ENCODE measurements around the gene CYB5D1. TPM values are rescaled to one million over a fixed set of nuclear protein-coding genes. Genes with fewer than 3 reads are reported as not detected.
A peak's percentile ranks its signal among the peaks of the same experiment; 100 is the strongest.
"Not testable (repeated sequence)": the region's sequence is repeated elsewhere in the genome, so short reads cannot be mapped to it uniquely, and the experiment has no call there.

Gene CYB5D1
- total RNA-seq, 3 donors from 2014 or later, result 11.5 to 17.0 (median 12.2) TPM

- intact Hi-C loops (cut with DNase I, micrococcal nuclease), result loop anchor here (5.0 kb wide), 2 partner anchors 34 to 124 kb away; no protein-coding TSS in a partner anchor
- DNase-seq, result peak in 1 of 3 donors; percentile 76
- peak; percentile 39 for TF ChIP-seq CTCF (IDR thresholded peaks at IDR 0.05)
- Histone ChIP-seq H3K4me1 (ENCODE audit: low read depth) (peaks cover 24% of the 10 kb centered on the region), H3K9me3 (no peaks in the 10 kb centered on the region), H3K4me3 (no peak overlapping the region), H3K36me3 (ENCODE audit: low read depth) (peaks cover under 1% of the 10 kb centered on the region)
- no peak for ATAC-seq
Measured at GRCh38 chr17:7862692-7863437, 5.1 kb downstream of the CYB5D1 start.

- not testable (repeated sequence) for H3K4me1 ChIP-seq (ENCODE audit: low read depth); H3K36me3 ChIP-seq (ENCODE audit: low read depth); H3K4me3 ChIP-seq; DNase-seq; H3K9me3 ChIP-seq; ATAC-seq
- intact Hi-C loops (cut with DNase I, micrococcal nuclease), result loop anchor here (5.0 kb wide), 2 partner anchors 33 to 123 kb away; no protein-coding TSS in a partner anchor
Measured at GRCh38 chr17:7864384-7864783, 6.6 kb downstream of the CYB5D1 start.

- no peaks in the 10 kb centered on the region for H3K36me3 ChIP-seq (ENCODE audit: low read depth)
- no peak for DNase-seq
- TF ChIP-seq CTCF (IDR thresholded peaks at IDR 0.05), result no peak
- intact Hi-C loops (cut with DNase I, micrococcal nuclease), result loop anchor here (5.0 kb wide), 2 partner anchors 32 to 122 kb away; no protein-coding TSS in a partner anchor
- ATAC-seq, result no peak
- H3K4me1 ChIP-seq (ENCODE audit: low read depth), result peaks cover 8% of the 10 kb centered on the region
- H3K4me3 ChIP-seq, result no peak overlapping the region
- H3K9me3 ChIP-seq, result no peaks in the 10 kb centered on the region
Measured at GRCh38 chr17:7864995-7865650, 7.3 kb downstream of the CYB5D1 start.

GRCh38 chr17:7867881-7868329, 10.1 kb downstream of the CYB5D1 start:
- H3K9me3 ChIP-seq, result no peaks in the 10 kb centered on the region
- no peak for TF ChIP-seq CTCF (IDR thresholded peaks at IDR 0.05)
- intact Hi-C loops (cut with DNase I, micrococcal nuclease), result no loop called here
- DNase-seq (no peak), ATAC-seq (peak; percentile 83)
- H3K4me3 ChIP-seq, result no peak overlapping the region
- H3K4me1 ChIP-seq (ENCODE audit: low read depth), result peaks cover 7% of the 10 kb centered on the region
- H3K36me3 ChIP-seq (ENCODE audit: low read depth), result no peaks in the 10 kb centered on the region

- no peak overlapping the region for H3K4me3 ChIP-seq
- DNase-seq (no peak), ATAC-seq (no peak)
- no peaks in the 10 kb centered on the region for H3K4me1 ChIP-seq (ENCODE audit: low read depth)
- H3K9me3 ChIP-seq, result no peaks in the 10 kb centered on the region
- no peaks in the 10 kb centered on the region for H3K36me3 ChIP-seq (ENCODE audit: low read depth)
- TF ChIP-seq CTCF (IDR thresholded peaks at IDR 0.05), result no peak
- intact Hi-C loops (cut with DNase I, micrococcal nuclease), result no loop called here
Measured at GRCh38 chr17:7873051-7873450, 15.2 kb downstream of the CYB5D1 start.

GRCh38 chr17:7875804-7876370, 18.1 kb downstream of the CYB5D1 start:
- Histone ChIP-seq H3K4me1 (ENCODE audit: low read depth) (peaks cover 8% of the 10 kb centered on the region), H3K9me3 (no peaks in the 10 kb centered on the region), H3K36me3 (ENCODE audit: low read depth) (no peaks in the 10 kb centered on the region), H3K4me3 (no peak overlapping the region)
- ATAC-seq (no peak), DNase-seq (no peak)
- intact Hi-C loops (cut with DNase I, micrococcal nuclease), result no loop called here
- TF ChIP-seq CTCF (IDR thresholded peaks at IDR 0.05), result no peak

All from mucosa of descending colon (tissue), 3 donors.